H1 (cell line): ENCODE measurements around the gene RAB4B. TPM values are rescaled to one million over a fixed set of nuclear protein-coding genes. Genes with fewer than 3 reads are reported as not detected.

Experiments used
- CTCF ChIA-PET: fragments of 300-600 bp; sonication (Branson Sonifier 250); formaldehyde crosslinking; loops from one replicate; lab custom pipeline; 2021; ENCODE audit not compliant: partially characterized antibody; lab: Charles Lee
- POLR2A ChIA-PET: fragments of 300-600 bp; sonication (Branson Sonifier 250); formaldehyde crosslinking; loops from one replicate; lab custom pipeline; 2021; ENCODE audit warnings: inconsistent platforms; ENCODE audit not compliant: partially characterized antibody; lab: Charles Lee
- DNase-seq, 2 experiments: peaks; one replicate each; pipeline versions ENCODE4 v3.0.0 to v3.0.0-alpha.2; 2010 to 2022; ENCODE audit warnings: low spot score in 2 of 2, low read depth in 1 of 2, mixed read lengths in 1 of 2
- FAIRE-seq: peaks from 2 replicates; lab custom pipeline; 2011; peaks lifted over from hg19 to GRCh38; lab: Jason Lieb, UNC
- H2AFZ ChIP-seq: 2 replicates; pipeline ENCODE4 v1.8.1; 2012; ENCODE audit warnings: low read length, inconsistent platforms
- H2AK5ac ChIP-seq: 2 replicates; pipeline ENCODE4 v1.6.1; 2013; ENCODE audit warnings: low read depth, low read length
- H2BK120ac ChIP-seq: replicated peaks from 2 replicates; pipeline ENCODE3; 2013; ENCODE audit warnings: low read depth, low read length, inconsistent platforms
- H2BK12ac ChIP-seq: 2 replicates; pipeline ENCODE4 v1.6.1; 2013; ENCODE audit warnings: low read depth, low read length
- H2BK15ac ChIP-seq: 2 replicates; pipeline ENCODE4 v1.6.1; 2013; ENCODE audit warnings: low read length
- H2BK20ac ChIP-seq: 2 replicates; pipeline ENCODE4 v1.6.1; 2013; ENCODE audit warnings: low read length
- H2BK5ac ChIP-seq: 2 replicates; pipeline ENCODE4 v1.6.1; 2013; ENCODE audit warnings: low read depth, low read length
- H3K14ac ChIP-seq: 2 replicates; pipeline ENCODE4 v1.6.1; 2013; ENCODE audit warnings: inconsistent platforms; ENCODE audit not compliant: insufficient read length
- H3K18ac ChIP-seq: 2 replicates; pipeline ENCODE4 v1.6.1; 2013; ENCODE audit warnings: low read length; ENCODE audit errors: extremely low read depth
- H3K23ac ChIP-seq: 2 replicates; pipeline ENCODE4 v1.6.1; 2013; ENCODE audit warnings: inconsistent platforms; ENCODE audit not compliant: insufficient read length
- H3K23me2 ChIP-seq: 2 replicates; pipeline ENCODE4 v1.6.1; 2013; ENCODE audit warnings: low read depth, low read length
- H3K27ac ChIP-seq: 2 replicates; pipeline ENCODE4 v1.6.1; 2011; ENCODE audit warnings: low read depth, low read length, inconsistent platforms
- H3K27me3 ChIP-seq, 4 experiments: replicated peaks in 1 of 4; 1 replicate in 1 of 4; 2 replicates in 3 of 4; pipeline versions ENCODE4 v1.6.1 to v1.8.1; 2011 to 2013; ENCODE audit warnings: low read length in 3 of 4, mild to moderate bottlenecking in 3 of 4, inconsistent platforms in 2 of 4, mixed read lengths in 2 of 4, moderate library complexity in 1 of 4; ENCODE audit not compliant: control insufficient read depth in 3 of 4, insufficient read depth in 3 of 4; ENCODE audit errors: extremely low read depth in 1 of 4
- H3K36me3 ChIP-seq, 4 experiments: 2 replicates each; pipeline versions ENCODE4 v1.6.1 to v1.8.1; 2011 to 2013; ENCODE audit warnings: mild to moderate bottlenecking in 4 of 4, low read length in 3 of 4, moderate library complexity in 2 of 4, control low read depth in 1 of 4, inconsistent platforms in 1 of 4; ENCODE audit not compliant: insufficient read depth in 4 of 4, control insufficient read depth in 2 of 4
- H3K4ac ChIP-seq: replicated peaks from 2 replicates; pipeline ENCODE3; 2013; ENCODE audit warnings: low read length, low read depth, mixed read lengths, inconsistent platforms; ENCODE audit not compliant: insufficient read length
- H3K4me1 ChIP-seq, 4 experiments: replicated peaks in 1 of 4; 1 replicate in 1 of 4; 2 replicates in 3 of 4; pipeline versions ENCODE4 v1.6.1 to v1.8.1; 2011 to 2013; ENCODE audit warnings: low read length in 3 of 4, inconsistent platforms in 2 of 4, mixed read lengths in 1 of 4; ENCODE audit not compliant: insufficient read depth in 4 of 4, control insufficient read depth in 3 of 4
- H3K4me2 ChIP-seq, 2 experiments: 2 replicates each; pipeline versions ENCODE4 v1.6.1 to v1.8.1; 2011 to 2013; ENCODE audit warnings: low read depth in 2 of 2, low read length in 2 of 2, control low read depth in 1 of 2, inconsistent platforms in 1 of 2, mild to moderate bottlenecking in 1 of 2; ENCODE audit not compliant: insufficient read depth in 1 of 2
- H3K4me3 ChIP-seq, 4 experiments: fragments of 200-600, 300-600 bp in 1 of 4; sonication (generic), shearing (Covaris generic), sonication (Bioruptor Twin) in 1 of 4; 2 replicates each; pipeline versions ENCODE4 v1.5.1 to v1.8.1; 2011 to 2016; ENCODE audit warnings: low read length in 4 of 4, low read depth in 3 of 4, control low read depth in 2 of 4, inconsistent platforms in 2 of 4, mild to moderate bottlenecking in 2 of 4, mixed read lengths in 1 of 4, moderate library complexity in 1 of 4; ENCODE audit not compliant: insufficient read depth in 2 of 4; ENCODE audit errors: extremely low read depth in 1 of 4
- H3K56ac ChIP-seq: replicated peaks from 2 replicates; pipeline ENCODE3; 2013; ENCODE audit warnings: low read depth, mild to moderate bottlenecking, mixed read lengths, low read length, inconsistent platforms; ENCODE audit not compliant: insufficient read length
- H3K79me1 ChIP-seq: 2 replicates; pipeline ENCODE4 v1.6.1; 2013; ENCODE audit warnings: low read depth, low read length, control low read depth
- H3K79me2 ChIP-seq, 2 experiments: 2 replicates each; pipeline versions ENCODE4 v1.6.1 to v1.8.1; 2012 to 2013; ENCODE audit warnings: low read length in 2 of 2, mild to moderate bottlenecking in 2 of 2, inconsistent platforms in 1 of 2; ENCODE audit not compliant: insufficient read depth in 2 of 2, control insufficient read depth in 1 of 2
- H3K9ac ChIP-seq, 4 experiments: replicated peaks in 1 of 4; 1 replicate in 1 of 4; 2 replicates in 3 of 4; pipeline versions ENCODE4 v1.6.1 to v1.8.1; 2011 to 2013; ENCODE audit warnings: low read depth in 3 of 4, low read length in 3 of 4, control low read depth in 2 of 4, mild to moderate bottlenecking in 2 of 4, moderate library complexity in 2 of 4, inconsistent platforms in 1 of 4; ENCODE audit errors: extremely low read depth in 1 of 4
- H3K9me3 ChIP-seq, 2 experiments: 2 replicates each; pipeline versions ENCODE4 v1.6.1 to v1.8.1; 2012 to 2013; ENCODE audit warnings: mild to moderate bottlenecking in 2 of 2, moderate library complexity in 2 of 2, control low read depth in 1 of 2, inconsistent platforms in 1 of 2, low read depth in 1 of 2, low read length in 1 of 2, mixed read lengths in 1 of 2; ENCODE audit not compliant: insufficient read depth in 2 of 2
- H4K20me1 ChIP-seq, 2 experiments: replicated peaks in 1 of 2; 2 replicates each; pipeline versions ENCODE3 to v1.8.1; 2011 to 2013; ENCODE audit warnings: inconsistent platforms in 2 of 2, low read length in 2 of 2, mild to moderate bottlenecking in 1 of 2; ENCODE audit not compliant: insufficient read depth in 2 of 2, control insufficient read depth in 1 of 2
- H4K5ac ChIP-seq: 2 replicates; pipeline ENCODE4 v1.6.1; 2013; ENCODE audit warnings: low read length, low read depth, mixed read lengths, inconsistent platforms; ENCODE audit not compliant: insufficient read length
- H4K8ac ChIP-seq: 2 replicates; pipeline ENCODE4 v1.8.0; 2013; ENCODE audit warnings: mild to moderate bottlenecking, moderate library complexity, low read length, inconsistent platforms; ENCODE audit not compliant: insufficient read depth; ENCODE audit errors: extremely low read depth
- H4K91ac ChIP-seq: replicated peaks from 2 replicates; pipeline ENCODE3; 2013; ENCODE audit warnings: low read length, mixed read lengths, inconsistent platforms; ENCODE audit not compliant: insufficient read length
- CHD2 ChIP-seq: IDR thresholded peaks from 2 replicates; pipeline ENCODE4 v1.6.1; 2012; ENCODE audit warnings: low read length, improper control_type of control experiment
- JUND ChIP-seq: IDR thresholded peaks from 2 replicates; pipeline ENCODE4 v1.6.1; 2011; ENCODE audit warnings: mild to moderate bottlenecking, improper control_type of control experiment, low read length
- RFX5 ChIP-seq: IDR thresholded peaks from 2 replicates; pipeline ENCODE4 v1.6.1; 2011; ENCODE audit warnings: low read depth, low read length, improper control_type of control experiment, borderline replicate concordance
- RXRA ChIP-seq: IDR thresholded peaks from 2 replicates; pipeline ENCODE4 v1.6.1; 2011; ENCODE audit warnings: low read depth, mild to moderate bottlenecking, low read length, moderate library complexity; ENCODE audit not compliant: insufficient read depth
- SRF ChIP-seq: IDR thresholded peaks from 2 replicates; pipeline ENCODE4 v1.6.1; 2011; ENCODE audit warnings: mild to moderate bottlenecking, low read depth, low read length, moderate library complexity
- TBP ChIP-seq: IDR thresholded peaks from 2 replicates; pipeline ENCODE4 v1.6.1; 2011; ENCODE audit warnings: low read depth, low read length, improper control_type of control experiment
- ZNF274 ChIP-seq: IDR thresholded peaks from 2 replicates; pipeline ENCODE4 v1.7.0; 2012; ENCODE audit warnings: low read length, borderline replicate concordance; ENCODE audit errors: extremely low read depth
- WGBS, 2 experiments: shearing (Covaris generic) in 1 of 2; methylation state at CpG; one replicate each; pipeline versions ENCODE4 v1.1.6 to v1.1.7; 2013 to 2015; ENCODE audit warnings: low lambda C conversion rate in 2 of 2, mixed read lengths in 2 of 2, inconsistent platforms in 1 of 2, low coverage in 1 of 2, missing lambda C conversion rate in 1 of 2; ENCODE audit not compliant: insufficient replicate concordance in 2 of 2, insufficient coverage in 1 of 2, insufficient read length in 1 of 2; ENCODE audit errors: extremely low coverage in 1 of 2, missing lambda C conversion rate in 1 of 2; 5-methylcytosine and 5-hydroxymethylcytosine counted together
- polyA plus RNA-seq, 7 experiments: library from polyadenylated mRNA; depleted of rRNA in 3 of 7; stranded (reverse) in 5 of 7; unstranded in 2 of 7; fragments of >200 nt in 5 of 7; fragments of 200-250 nt in 2 of 7; gene quantifications; 1 replicate in 5 of 7; 2 replicates in 1 of 7; 4 replicates in 1 of 7; pipeline versions ENCODE4 v1.2.1 to v1.2.3, GENCODE V29; 2011 to 2013; ENCODE audit warnings: missing spikeins in 2 of 7, mixed read lengths in 2 of 7
- total RNA-seq: library from RNA; stranded (reverse); fragmentation: NEBNext Ultra II Directional; extraction: Animal tissue kit (Norgen Biotek cat#: 25700); gene quantifications from 2 replicates; pipeline ENCODE4 v1.2.1, GENCODE V29; 2021

Gene RAB4B
- total and polyA plus RNA-seq, 2 of the 8 experiments (the other 6 are each of a cell fraction or from before 2014, with no cell fraction given) = 15.9 to 28.6 TPM

DNA sequence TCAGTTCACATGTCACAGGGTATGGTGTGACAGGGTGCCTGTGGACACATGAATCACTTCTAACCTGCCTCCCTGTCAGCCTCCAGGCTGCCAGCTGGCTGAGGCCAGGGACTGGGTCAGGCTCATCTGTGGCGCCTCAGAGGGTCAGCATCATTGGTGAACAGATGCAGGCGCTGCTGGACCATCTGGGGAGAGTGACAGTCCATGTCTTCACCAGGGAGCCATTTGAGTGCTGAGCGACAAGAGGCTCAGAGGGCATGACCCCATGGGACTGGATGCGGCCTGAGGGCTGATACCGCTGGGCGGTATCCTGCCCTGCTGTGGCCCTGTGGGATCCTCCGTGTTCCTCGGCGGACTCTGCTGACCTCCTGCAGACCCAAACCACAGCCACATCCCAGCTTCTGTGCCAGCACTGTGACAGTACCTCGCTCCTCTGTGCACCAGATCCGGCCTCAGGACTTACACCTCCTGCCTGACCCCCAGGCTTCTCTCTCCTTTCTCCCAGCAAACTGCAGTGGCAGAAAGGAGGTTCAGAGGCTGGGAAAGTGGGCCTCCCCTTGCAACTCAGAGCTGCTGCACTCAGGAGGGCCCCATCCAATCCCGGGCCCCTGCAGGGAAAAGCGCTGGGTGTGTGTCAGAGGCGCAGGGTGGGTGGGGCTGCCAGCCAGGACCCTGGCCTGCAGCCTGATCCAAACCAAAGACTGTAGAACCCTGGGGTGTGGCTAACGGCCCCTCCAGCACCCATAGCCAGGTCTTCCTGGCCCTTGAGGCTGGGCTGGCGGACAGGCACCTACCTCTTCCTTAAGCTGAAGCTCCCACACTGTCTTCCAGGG is 38.0 kb upstream of the RAB4B start:
- CTCF ChIA-PET = interaction anchor here (0.6 to 2.5 kb wide), 3 partner anchors 10 to 182 kb away, joined by 3 to 5 read pairs (median 3); partner anchors contain the start of genes ACTMAP and SNRPA
- Histone ChIP-seq H3K36me3 (peaks cover 0 to 21% (median 9%) of the 10 kb centered on the region in 4 experiments; a peak in 5 of 8 replicates), H3K4me2 (no peak overlapping the region), H3K9ac (no peak overlapping the region), H3K4ac (no peak overlapping the region), H3K79me1 (no peaks in the 10 kb centered on the region), H2BK20ac (no peak overlapping the region), H3K14ac (no peak overlapping the region), H4K91ac (no peak overlapping the region), H3K4me3 (no peak overlapping the region)
- 89% methylated on average over 16 of the region's 16 CpGs; no CpG with 5 or more reads in 1 of the 2 experiments for WGBS, 2 experiments
- no peak for TF ChIP-seq RFX5
- TF ChIP-seq RXRA = no peak
- TF ChIP-seq SRF = no peak
- no peak for TF ChIP-seq JUND
- no peak for TF ChIP-seq TBP
- TF ChIP-seq ZNF274 = no peak
- TF ChIP-seq CHD2 = no peak
- TF ChIP-seq, all 59 proteins: peak for 0
- no peak overlapping the region for H2BK15ac ChIP-seq
- H2BK5ac ChIP-seq = 0 out of 2 replicates have a peak overlapping the region, but pooled peaks have one; percentile 52
- peaks cover 0 to 8% of the 10 kb centered on the region in 2 experiments for H4K20me1 ChIP-seq
- no peak overlapping the region for H3K18ac ChIP-seq
- H3K27me3 ChIP-seq = no peaks in the 10 kb centered on the region
- peaks cover 0 to 8% (median 1%) of the 10 kb centered on the region in 4 experiments; a peak in 4 of 7 replicates for H3K4me1 ChIP-seq
- DNase-seq = no peak
- H4K5ac ChIP-seq = no peak overlapping the region
- H2BK120ac ChIP-seq = no peak overlapping the region
- no peak overlapping the region for H3K56ac ChIP-seq
- no peak for FAIRE-seq
- H2BK12ac ChIP-seq = no peak overlapping the region
- H2AFZ ChIP-seq = no peak overlapping the region
- H3K27ac ChIP-seq = no peak overlapping the region; the same call in 1 of the 2 replicates
- POLR2A ChIA-PET = interaction anchor here (0.6 to 12.4 kb wide), 10 partner anchors 10 to 78 kb away, joined by 3 to 120 read pairs (median 4); partner anchors contain the start of genes ACTMAP, COQ8B, ITPKC and RAB4B
- H3K23ac ChIP-seq = no peak overlapping the region
- H2AK5ac ChIP-seq = no peak overlapping the region
- H3K23me2 ChIP-seq = no peaks in the 10 kb centered on the region
- no peaks in the 10 kb centered on the region for H3K9me3 ChIP-seq
- H4K8ac ChIP-seq = peak overlapping the region; percentile 47; the same call in 1 of the 2 replicates
- no peaks in the 10 kb centered on the region for H3K79me2 ChIP-seq
